PC-9 (cell line): Measurements from ENCODE around the gene RPL34. TPM values are rescaled to one million over a fixed set of nuclear protein-coding genes. Genes with fewer than 3 reads are reported as not detected.

Experiments used
- BruUV-seq: library from RNA; stranded (reverse); fragments of 400-500 nt; replicated peaks from 2 replicates; lab custom pipeline; 2021; lab: Mats Ljungman, UMichigan
- CTCF ChIA-PET: fragments of 300-600 bp; sonication (Branson Sonifier 250); formaldehyde crosslinking; loops from one replicate; lab custom pipeline; 2022; ENCODE audit warnings: antibody characterized with exemption; lab: Charles Lee
- POLR2A ChIA-PET: fragments of 300-600 bp; sonication (Branson Sonifier 250); formaldehyde crosslinking; loops from one replicate; lab custom pipeline; 2022; ENCODE audit warnings: antibody characterized with exemption; ENCODE audit not compliant: unreplicated experiment; lab: Charles Lee
- DNase-seq, 2 experiments: peaks; one replicate each; pipeline versions ENCODE4 v3.0.0 to v3.0.0-alpha.2; 2015 to 2022; ENCODE audit warnings: mixed read lengths in 1 of 2
- H2AFZ ChIP-seq: fragments of 200-600 bp; sonication (generic); 2 replicates; pipeline ENCODE4 v1.8.1; 2017; ENCODE audit warnings: antibody characterized with exemption
- H3F3A ChIP-seq: fragments of 200-600 bp; sonication (generic); 2 replicates; pipeline ENCODE4 v1.8.1; 2017; ENCODE audit warnings: antibody characterized with exemption, mild to moderate bottlenecking, low read depth; ENCODE audit not compliant: insufficient read depth
- H3K27ac ChIP-seq: fragments of 200-600 bp; sonication (generic); 2 replicates; pipeline ENCODE4 v1.6.1; 2016; ENCODE audit warnings: mixed run types
- H3K27me3 ChIP-seq: fragments of 200-600 bp; sonication (generic); 2 replicates; pipeline ENCODE4 v1.6.1; 2016; ENCODE audit warnings: low read depth, mixed run types; ENCODE audit not compliant: insufficient read depth
- H3K36me3 ChIP-seq: fragments of 200-600 bp; sonication (generic); 2 replicates; pipeline ENCODE4 v1.6.1; 2016; ENCODE audit warnings: low read depth, mixed run types
- H3K4me1 ChIP-seq: fragments of 200-600 bp; sonication (generic); replicated peaks from 2 replicates; pipeline ENCODE4 v1.6.1; 2016; ENCODE audit warnings: mixed run types; ENCODE audit not compliant: insufficient read depth
- H3K4me2 ChIP-seq: fragments of 200-600 bp; sonication (generic); 2 replicates; pipeline ENCODE4 v1.6.1; 2017; ENCODE audit warnings: mixed run types
- H3K4me3 ChIP-seq: fragments of 200-600 bp; sonication (generic); 2 replicates; pipeline ENCODE4 v1.6.1; 2016; ENCODE audit warnings: mixed run types
- H3K79me2 ChIP-seq: fragments of 200-600 bp; sonication (generic); 2 replicates; pipeline ENCODE4 v1.6.1; 2017; ENCODE audit warnings: low read depth, mixed run types
- H3K9me2 ChIP-seq: fragments of 200-600 bp; sonication (generic); 2 replicates; pipeline ENCODE4 v1.8.1; 2017; ENCODE audit warnings: mild to moderate bottlenecking; ENCODE audit not compliant: insufficient read depth
- H3K9me3 ChIP-seq: fragments of 200-600 bp; sonication (generic); 2 replicates; pipeline ENCODE4 v1.8.1; 2016; ENCODE audit warnings: low read depth; ENCODE audit not compliant: insufficient read depth
- H4K20me1 ChIP-seq: fragments of 200-600 bp; sonication (generic); 2 replicates; pipeline ENCODE4 v1.8.1; 2017; ENCODE audit not compliant: insufficient read depth
- EZH2 ChIP-seq: fragments of 200-600 bp; sonication (generic); IDR thresholded peaks from 2 replicates; pipeline ENCODE4 v1.8.0; 2017; ENCODE audit warnings: antibody characterized with exemption, low read depth
- intact Hi-C: fragments of 100-400 bp; cut with micrococcal nuclease; formaldehyde crosslinking; loops from one replicate; pipeline ENCODE4 v1.10.0; 2022; ENCODE audit not compliant: unreplicated experiment
- total RNA-seq: library from RNA; stranded (reverse); gene quantifications from 2 replicates; pipeline ENCODE4 v1.2.3, GENCODE V29; 2021
- TF ChIP-seq, protein P1 (sequence below): fragments of 200-600 bp; sonication (generic); conservative IDR thresholded peaks from 2 replicates; pipeline ENCODE4 v1.6.1; 2017; ENCODE audit warnings: mixed run types, antibody characterized with exemption, mild to moderate bottlenecking, moderate library complexity

RPL34 gene
- total RNA-seq, 1 experiment from 2014 or later = 672 TPM

DNA sequence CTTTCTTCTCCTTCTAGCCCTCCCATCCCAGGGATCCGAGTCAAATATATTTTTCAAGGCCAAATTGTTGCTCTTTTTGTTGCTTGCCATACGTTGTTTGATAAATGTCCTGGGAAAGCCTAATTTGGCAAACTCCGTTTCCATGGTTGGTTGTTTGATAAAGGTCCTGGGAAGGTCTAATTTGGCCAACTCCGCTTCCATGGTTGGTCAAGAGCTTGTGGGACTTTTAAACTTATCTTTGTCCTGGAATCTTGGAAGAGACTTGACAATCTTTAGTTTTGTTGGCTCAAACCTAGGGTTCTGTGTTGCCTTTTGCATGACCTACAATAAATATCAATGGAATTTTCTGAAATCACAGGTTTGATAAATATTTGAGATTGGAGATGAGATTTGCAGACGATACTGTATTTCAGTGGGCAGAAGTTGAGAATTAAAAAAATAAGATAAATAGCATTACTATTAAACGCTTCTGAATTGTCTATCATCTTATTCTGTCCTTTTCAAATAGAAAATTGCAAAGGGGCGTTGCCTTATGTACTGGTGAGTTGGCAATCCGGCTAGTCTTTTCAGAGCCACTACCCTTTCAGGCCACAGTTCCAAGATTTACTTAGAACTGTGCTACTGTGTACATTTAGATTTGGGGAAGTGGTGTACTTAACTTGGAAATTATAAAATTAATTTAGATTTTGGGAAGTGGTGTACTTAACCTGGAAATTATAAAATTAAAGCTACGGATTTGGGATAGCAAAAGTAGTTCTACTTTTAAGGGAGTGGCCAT lies 30.8 kb downstream of the RPL34 start:
- intact Hi-C loops = no loop called here
- ChIA-PET CTCF (no interaction called here), POLR2A (interaction anchor here (0.5 kb wide), 1 partner anchor 803 kb away, joined by 3 read pairs; no protein-coding TSS in a partner anchor)

DNA sequence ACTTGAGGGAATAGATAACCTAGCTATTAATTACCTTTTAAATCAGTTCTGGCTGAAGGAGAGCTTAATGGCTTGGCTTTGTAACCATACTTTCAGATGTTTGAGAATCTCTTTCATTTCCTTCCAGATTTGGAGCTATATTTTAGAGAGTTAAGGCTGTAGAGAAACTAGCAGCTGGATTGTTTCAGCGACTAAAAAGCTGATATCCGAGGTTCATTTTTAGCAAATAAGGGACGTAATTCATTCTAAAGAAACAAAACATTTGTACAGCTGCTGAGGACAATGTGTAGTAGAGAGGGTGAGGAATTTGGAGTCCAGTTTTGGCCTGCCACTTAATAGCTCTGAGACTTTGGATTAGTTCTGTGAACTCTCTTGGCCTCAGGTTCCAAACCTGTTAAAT lies 42.3 kb downstream of the RPL34 start:
- no peak overlapping the region for H3K4me3 ChIP-seq
- TF ChIP-seq, protein P1, sequence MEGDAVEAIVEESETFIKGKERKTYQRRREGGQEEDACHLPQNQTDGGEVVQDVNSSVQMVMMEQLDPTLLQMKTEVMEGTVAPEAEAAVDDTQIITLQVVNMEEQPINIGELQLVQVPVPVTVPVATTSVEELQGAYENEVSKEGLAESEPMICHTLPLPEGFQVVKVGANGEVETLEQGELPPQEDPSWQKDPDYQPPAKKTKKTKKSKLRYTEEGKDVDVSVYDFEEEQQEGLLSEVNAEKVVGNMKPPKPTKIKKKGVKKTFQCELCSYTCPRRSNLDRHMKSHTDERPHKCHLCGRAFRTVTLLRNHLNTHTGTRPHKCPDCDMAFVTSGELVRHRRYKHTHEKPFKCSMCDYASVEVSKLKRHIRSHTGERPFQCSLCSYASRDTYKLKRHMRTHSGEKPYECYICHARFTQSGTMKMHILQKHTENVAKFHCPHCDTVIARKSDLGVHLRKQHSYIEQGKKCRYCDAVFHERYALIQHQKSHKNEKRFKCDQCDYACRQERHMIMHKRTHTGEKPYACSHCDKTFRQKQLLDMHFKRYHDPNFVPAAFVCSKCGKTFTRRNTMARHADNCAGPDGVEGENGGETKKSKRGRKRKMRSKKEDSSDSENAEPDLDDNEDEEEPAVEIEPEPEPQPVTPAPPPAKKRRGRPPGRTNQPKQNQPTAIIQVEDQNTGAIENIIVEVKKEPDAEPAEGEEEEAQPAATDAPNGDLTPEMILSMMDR = no peak
- no peak for TF ChIP-seq EZH2
- no peaks in the 10 kb centered on the region for H3K4me1 ChIP-seq
- H3K4me2 ChIP-seq = no peak overlapping the region
- ChIA-PET POLR2A (no interaction called here), CTCF (no interaction called here)
- intact Hi-C loops = no loop called here
- H4K20me1 ChIP-seq = peaks cover 9% of the 10 kb centered on the region; the same call in 1 of the 2 replicates
- H3F3A ChIP-seq = no peaks in the 10 kb centered on the region
- no peak for DNase-seq
- no TSS peak for BruUV-seq
- no peak overlapping the region for H3K27ac ChIP-seq
- H3K9me2 ChIP-seq = no peaks in the 10 kb centered on the region
- H3K9me3 ChIP-seq = no peaks in the 10 kb centered on the region
- no peaks in the 10 kb centered on the region for H3K79me2 ChIP-seq
- H3K36me3 ChIP-seq = no peaks in the 10 kb centered on the region
- H3K27me3 ChIP-seq = no peaks in the 10 kb centered on the region
- no peak overlapping the region for H2AFZ ChIP-seq

More for the DNA sequence above, 30.8 kb downstream of the RPL34 start:
- Histone ChIP-seq H3K4me3 (peak overlapping the region; percentile 99), H3K9me3 (no peaks in the 10 kb centered on the region), H3K27ac (peak overlapping the region; percentile 82), H3K4me1 (no peaks in the 10 kb centered on the region; the same call in 1 of the 2 replicates), H4K20me1 (peaks cover 22% of the 10 kb centered on the region), H3K79me2 (peaks cover 51% of the 10 kb centered on the region), H3K9me2 (no peaks in the 10 kb centered on the region), H3K36me3 (no peaks in the 10 kb centered on the region), H2AFZ (peak overlapping the region; percentile 82), H3K4me2 (peak overlapping the region; percentile 88), H3F3A (peaks cover 6% of the 10 kb centered on the region; the same call in 1 of the 2 replicates), H3K27me3 (no peaks in the 10 kb centered on the region)
- peak in 1 of 2 experiments; percentile 49 for DNase-seq
- no TSS peak for BruUV-seq
- TF ChIP-seq EZH2 = no peak

DNA sequence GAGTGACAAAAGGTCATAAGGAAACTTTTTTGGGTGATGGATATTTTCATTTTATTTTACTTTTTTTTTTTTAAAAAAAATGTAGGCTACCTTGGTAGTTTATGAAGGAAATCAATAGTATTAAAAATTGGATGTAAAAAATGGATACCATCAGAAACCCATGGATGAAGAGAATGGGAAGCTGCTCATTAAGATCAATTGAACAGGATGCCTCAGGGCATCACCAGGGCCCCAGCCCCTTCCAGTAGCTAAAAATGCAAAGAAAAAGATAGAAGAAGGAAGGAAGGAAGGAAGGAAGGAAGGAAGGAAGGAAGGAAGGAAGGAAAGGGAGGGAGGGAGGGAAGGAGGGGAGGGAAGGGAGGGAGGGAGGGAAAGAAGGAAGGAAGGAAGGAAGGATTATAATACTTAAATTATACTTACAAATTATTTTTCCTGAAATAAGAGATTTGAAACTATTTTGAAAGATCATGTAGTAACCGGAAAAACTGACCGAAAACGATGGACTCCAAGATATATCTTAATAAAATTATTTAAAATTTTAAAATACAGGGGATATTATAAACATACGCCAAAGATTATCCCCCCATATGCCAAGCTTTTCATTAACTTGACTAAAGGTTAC lies 54.1 kb downstream of the RPL34 start:
- CTCF ChIA-PET = no interaction called here
- no peaks in the 10 kb centered on the region for H3K79me2 ChIP-seq

More for the DNA sequence above, 54.1 kb downstream of the RPL34 start:
- Histone ChIP-seq H3K4me2 (no peak overlapping the region), H3K4me1 (no peaks in the 10 kb centered on the region), H3F3A (no peaks in the 10 kb centered on the region), H3K9me2 (no peaks in the 10 kb centered on the region), H3K36me3 (no peaks in the 10 kb centered on the region), H3K4me3 (no peak overlapping the region), H2AFZ (no peak overlapping the region), H4K20me1 (no peaks in the 10 kb centered on the region), H3K27me3 (no peaks in the 10 kb centered on the region), H3K9me3 (no peaks in the 10 kb centered on the region), H3K27ac (no peak overlapping the region)
- POLR2A ChIA-PET = no interaction called here
- no TSS peak for BruUV-seq
- no peak for DNase-seq
- intact Hi-C loops = no loop called here
- TF ChIP-seq, protein P1 = no peak
- TF ChIP-seq EZH2 = no peak

Other genes with a start within 250 kb of the RPL34 start
- gene OSTC, start 30.0 kb downstream of the RPL34 start, total RNA-seq = 53.5 and 61.7 TPM in 2 replicates
- not detected in 2 replicates for gene ETNPPL, start 142.5 kb downstream of the RPL34 start, total RNA-seq